Left renal pelvis (tissue), 4 donors: ENCODE data around the gene DGKH. TPM values are rescaled to one million over a fixed set of nuclear protein-coding genes. Genes with fewer than 3 reads are reported as not detected.
A peak's percentile ranks its signal among the peaks of the same experiment; 100 is the strongest.

Experiments
- DNase-seq, 4 donors: peaks; one replicate each; pipeline ENCODE4 v3.0.0-alpha.2; 2013; ENCODE audit warnings: low read depth in 4 of 4, low spot score in 3 of 4
- polyA plus RNA-seq, 4 donors: library from polyadenylated mRNA; unstranded; fragments of 120-200 nt; gene quantifications; one replicate each; pipeline ENCODE4 v1.2.1, GENCODE V29; 2013; ENCODE audit not compliant: insufficient read length in 4 of 4

Gene DGKH
- polyA plus RNA-seq, 4 donors, result 5.9 to 8.3 (median 7.5) TPM

- peak; percentile 90 to 94 (median 93) for DNase-seq
These were observed 223.1 kb downstream of the DGKH start for GRCh38 chr13:42271337-42272114.

GRCh38 chr13:42272115-42272803 is 223.8 kb downstream of the DGKH start, which contains the start of gene AKAP11:
TSS of gene AKAP11 (plus strand) at chr13:42272152. CDS start at chr13:42286349, 14,197 bp downstream.
- peak; percentile 43 to 59 (median 54) for DNase-seq

DNA sequence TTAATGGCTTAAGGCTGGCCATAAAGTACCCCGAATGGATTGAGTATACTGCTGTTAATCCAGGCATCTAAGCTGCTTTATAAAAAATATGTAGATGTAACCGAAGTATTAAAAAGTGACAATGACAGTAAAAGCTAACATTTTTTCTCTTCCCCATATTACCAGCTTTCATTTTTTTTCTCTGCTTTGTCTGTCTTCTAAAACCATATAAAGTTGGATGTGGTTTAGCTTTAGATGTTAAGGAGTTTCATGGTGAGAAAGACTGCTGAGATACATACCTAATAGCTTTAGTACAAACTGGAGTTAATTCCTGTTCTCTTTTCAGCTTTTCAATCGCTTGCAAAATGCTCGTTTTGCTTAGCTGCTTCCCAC is 224.3 kb downstream of the DGKH start:
- DNase-seq, result no peak

- no peak for DNase-seq
These were observed 226.1 kb downstream of the DGKH start for GRCh38 chr13:42274386-42275097.

DNA sequence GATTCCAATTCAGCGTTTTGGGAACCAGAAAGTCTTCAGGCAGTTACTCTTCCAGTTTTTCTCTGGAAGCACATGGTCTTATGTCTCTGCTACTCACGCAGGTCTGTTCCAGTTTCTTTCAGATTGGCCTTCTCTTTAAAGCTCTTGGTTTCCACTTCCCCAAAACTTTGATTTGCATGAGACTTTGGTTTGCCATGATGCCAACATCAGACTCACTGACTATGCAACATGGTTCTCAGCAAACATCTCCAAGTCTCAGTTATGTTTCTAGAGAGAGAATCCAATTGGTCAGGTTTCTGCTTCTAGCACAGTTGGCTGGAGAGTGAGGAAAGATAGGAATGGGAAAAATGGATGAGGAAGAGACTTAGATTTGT is 226.6 kb downstream of the DGKH start:
- DNase-seq, result no peak

GRCh38 chr13:42275506-42275905 is 227.1 kb downstream of the DGKH start:
- DNase-seq, result no peak

GRCh38 chr13:42276683-42277082 is 228.2 kb downstream of the DGKH start:
- DNase-seq, result no peak

GRCh38 chr13:42277618-42278276 is 229.3 kb downstream of the DGKH start:
- no peak for DNase-seq

DNA sequence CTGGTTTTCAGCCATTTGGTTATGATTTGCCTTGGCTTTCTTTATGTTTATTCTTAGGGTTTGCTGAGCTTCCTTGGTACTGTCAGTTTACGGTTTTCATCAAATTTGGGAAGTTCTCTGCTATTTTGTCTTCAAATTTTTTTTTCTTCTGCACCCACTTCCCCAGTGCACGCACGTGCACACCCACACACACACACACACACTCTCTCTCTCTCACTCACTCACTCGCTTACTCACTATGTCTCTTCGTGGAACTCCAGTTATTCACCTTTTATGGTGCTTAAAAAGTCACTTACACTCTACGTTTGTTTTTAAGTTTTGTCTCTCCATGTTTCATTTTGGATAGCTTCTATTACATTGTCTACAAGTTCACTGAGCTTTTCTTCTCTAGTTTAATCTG is 230.6 kb downstream of the DGKH start:
- no peak for DNase-seq

DNA sequence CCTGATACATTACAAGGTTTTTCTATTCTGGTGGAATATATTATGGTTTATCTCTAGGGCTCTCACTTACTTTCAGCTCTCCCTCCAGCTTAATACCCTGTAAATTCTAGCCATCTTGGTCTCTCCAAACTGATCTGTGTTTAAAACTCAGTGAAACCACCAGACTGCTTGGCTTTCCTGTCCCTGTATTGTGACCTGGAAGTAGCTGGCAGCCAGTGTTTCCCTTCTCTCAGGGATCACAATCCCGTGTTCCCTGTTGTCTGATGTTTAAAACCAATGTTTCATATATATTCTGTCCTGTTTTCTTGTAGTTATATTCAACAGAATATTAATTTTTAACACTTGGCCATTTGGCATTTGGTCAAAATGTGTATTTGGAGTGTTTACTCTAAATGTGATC is 231.5 kb downstream of the DGKH start:
- DNase-seq, result no peak

- no peak for DNase-seq
These were observed 232.1 kb downstream of the DGKH start for GRCh38 chr13:42280537-42280936.

GRCh38 chr13:42283574-42283973 is 235.1 kb downstream of the DGKH start:
- no peak for DNase-seq

- DNase-seq, result no peak
These were observed 235.6 kb downstream of the DGKH start for GRCh38 chr13:42284068-42284467.

Other genes with a start within 250 kb of the DGKH start
- gene VWA8, start 87.5 kb upstream of the DGKH start, polyA plus RNA-seq, result 10 to 100 TPM; 15.3 to 21.7 (median 19.6) TPM
- 10 to 100 TPM; 33.7 to 40.0 (median 38.9) TPM for gene AKAP11, start 223.5 kb downstream of the DGKH start, polyA plus RNA-seq